Stimulated activated CD4-positive, alpha-beta T cell treated with anti-CD3 and anti-CD28 coated beads, Interleukin-15, amount 100 ng/mL, for 48 hours (primary cell): ENCODE measurements around the gene EBF3.

Experiments
- DNase-seq, 2 donors: peaks; one replicate each; pipeline ENCODE4 v3.0.0-alpha.2; 2020; ENCODE audit warnings: low read depth in 2 of 2

The EBF3 gene

GRCh38 chr10:129796710-129797420 lies 167.2 kb downstream of the EBF3 start:
- DNase-seq = no peak

- no peak for DNase-seq
Measured at GRCh38 chr10:129793996-129794395, 170.1 kb downstream of the EBF3 start.

- DNase-seq = no peak
Measured at GRCh38 chr10:129793479-129793878, 170.6 kb downstream of the EBF3 start.

GRCh38 chr10:129792864-129793263 lies 171.2 kb downstream of the EBF3 start:
- DNase-seq = no peak

GRCh38 chr10:129792141-129792540 lies 171.9 kb downstream of the EBF3 start:
- no peak for DNase-seq

GRCh38 chr10:129790715-129791446 lies 173.2 kb downstream of the EBF3 start:
- no peak for DNase-seq

GRCh38 chr10:129788215-129788614 lies 175.9 kb downstream of the EBF3 start:
- no peak for DNase-seq

- DNase-seq = no peak
Measured at GRCh38 chr10:129787557-129787956, 176.5 kb downstream of the EBF3 start.

- DNase-seq = no peak
Measured at GRCh38 chr10:129786216-129786615, 177.9 kb downstream of the EBF3 start.

GRCh38 chr10:129785536-129785981 lies 178.5 kb downstream of the EBF3 start:
- no peak for DNase-seq
